ENCODE data around the gene ATP2C1. TPM values are rescaled to one million over a fixed set of nuclear protein-coding genes. Genes with fewer than 3 reads are reported as not detected.

Gene ATP2C1
- total and polyA plus RNA-seq, 4 donors = 41.4 to 126 (median 74.2) TPM

DNA sequence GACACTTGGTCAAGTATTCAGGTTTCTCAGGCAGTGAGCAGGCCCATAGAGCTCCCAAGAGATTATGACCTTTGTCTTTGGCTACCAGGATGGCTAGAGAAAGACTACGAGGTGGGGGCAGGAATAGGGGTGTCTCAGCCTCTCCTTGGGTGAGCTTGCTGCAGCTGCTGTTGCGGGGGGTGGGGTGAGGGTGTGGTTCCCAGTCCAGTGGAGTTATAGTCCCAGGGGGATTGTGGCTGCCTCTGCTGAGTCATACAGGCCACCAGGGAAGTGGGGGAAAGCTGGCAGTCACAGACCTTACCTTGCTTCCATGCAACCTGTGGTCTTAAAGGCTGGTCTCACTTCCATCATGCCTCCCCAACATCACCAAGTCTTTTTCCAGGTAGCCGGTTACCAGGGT, 31.7 kb downstream of the ATP2C1 start:
- no peak overlapping the region for H3K4me3 ChIP-seq
- 95 to 97% methylated on average over 3 of the region's 3 CpGs for WGBS, 2 donors
- no peak overlapping the region for H3K27ac ChIP-seq (ENCODE audit: low read depth in 1 of 2, low read length in 1 of 2)
- TF ChIP-seq, protein P1, sequence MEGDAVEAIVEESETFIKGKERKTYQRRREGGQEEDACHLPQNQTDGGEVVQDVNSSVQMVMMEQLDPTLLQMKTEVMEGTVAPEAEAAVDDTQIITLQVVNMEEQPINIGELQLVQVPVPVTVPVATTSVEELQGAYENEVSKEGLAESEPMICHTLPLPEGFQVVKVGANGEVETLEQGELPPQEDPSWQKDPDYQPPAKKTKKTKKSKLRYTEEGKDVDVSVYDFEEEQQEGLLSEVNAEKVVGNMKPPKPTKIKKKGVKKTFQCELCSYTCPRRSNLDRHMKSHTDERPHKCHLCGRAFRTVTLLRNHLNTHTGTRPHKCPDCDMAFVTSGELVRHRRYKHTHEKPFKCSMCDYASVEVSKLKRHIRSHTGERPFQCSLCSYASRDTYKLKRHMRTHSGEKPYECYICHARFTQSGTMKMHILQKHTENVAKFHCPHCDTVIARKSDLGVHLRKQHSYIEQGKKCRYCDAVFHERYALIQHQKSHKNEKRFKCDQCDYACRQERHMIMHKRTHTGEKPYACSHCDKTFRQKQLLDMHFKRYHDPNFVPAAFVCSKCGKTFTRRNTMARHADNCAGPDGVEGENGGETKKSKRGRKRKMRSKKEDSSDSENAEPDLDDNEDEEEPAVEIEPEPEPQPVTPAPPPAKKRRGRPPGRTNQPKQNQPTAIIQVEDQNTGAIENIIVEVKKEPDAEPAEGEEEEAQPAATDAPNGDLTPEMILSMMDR (IDR thresholded peaks at IDR 0.05; ENCODE audit: control extremely low read depth, extremely low read depth) = no peak
- peaks cover 0 to 4% (median 0%) of the 10 kb centered on the region in 4 donors for H3K9me3 ChIP-seq (ENCODE audit: control insufficient read depth in 4 of 4, insufficient read depth in 3 of 4, low read length in 3 of 4)
- H3K9ac ChIP-seq (ENCODE audit: insufficient read depth in 1 of 2, low read length in 2 of 2) = no peak overlapping the region
- H3K36me3 ChIP-seq (ENCODE audit: control insufficient read depth in 4 of 4, insufficient read depth in 4 of 4, low read length in 4 of 4) = peaks cover 0 to 4% (median under 1%) of the 10 kb centered on the region in 4 donors
- DNase-seq = no peak
- H3K4me1 ChIP-seq (ENCODE audit: control insufficient read depth in 5 of 5, insufficient read depth in 5 of 5, low read length in 5 of 5) = peaks cover 0 to 4% (median 0%) of the 10 kb centered on the region in 5 donors
- H3K27me3 ChIP-seq (ENCODE audit: control insufficient read depth in 3 of 3, insufficient read depth in 3 of 3, low read length in 2 of 3) = no peaks in the 10 kb centered on the region
- no peak for ATAC-seq (ENCODE audit: insufficient read depth, low FRiP score)

- DNase-seq = no peak
- H3K4me3 ChIP-seq = no peak overlapping the region
- no peak for ATAC-seq (ENCODE audit: insufficient read depth, low FRiP score)
- H3K27ac ChIP-seq (ENCODE audit: low read depth in 1 of 2, low read length in 1 of 2) = no peak overlapping the region
- peaks cover 0 to 6% (median 3%) of the 10 kb centered on the region in 4 donors for H3K36me3 ChIP-seq (ENCODE audit: control insufficient read depth in 4 of 4, insufficient read depth in 4 of 4, low read length in 4 of 4)
- H3K9me3 ChIP-seq (ENCODE audit: control insufficient read depth in 4 of 4, insufficient read depth in 3 of 4, low read length in 3 of 4) = peaks cover 0 to 4% (median 0%) of the 10 kb centered on the region in 4 donors
- H3K27me3 ChIP-seq (ENCODE audit: control insufficient read depth in 3 of 3, insufficient read depth in 3 of 3, low read length in 2 of 3) = no peaks in the 10 kb centered on the region
- no peak overlapping the region for H3K9ac ChIP-seq (ENCODE audit: insufficient read depth in 1 of 2, low read length in 2 of 2)
- TF ChIP-seq, protein P1 (IDR thresholded peaks at IDR 0.05; ENCODE audit: control extremely low read depth, extremely low read depth) = no peak
- 80 to 90% methylated on average over 6 of the region's 6 CpGs for WGBS, 2 donors
- peaks cover 0 to 4% (median 0%) of the 10 kb centered on the region in 5 donors for H3K4me1 ChIP-seq (ENCODE audit: control insufficient read depth in 5 of 5, insufficient read depth in 5 of 5, low read length in 5 of 5)
Measured at GRCh38 chr3:130926504-130926903, 32.6 kb downstream of the ATP2C1 start.

GRCh38 chr3:130929804-130930203, 35.9 kb downstream of the ATP2C1 start:
- Histone ChIP-seq H3K36me3 (ENCODE audit: control insufficient read depth in 4 of 4, insufficient read depth in 4 of 4, low read length in 4 of 4) (peaks cover 2 to 11% (median 7%) of the 10 kb centered on the region in 4 donors), H3K27ac (ENCODE audit: low read depth in 1 of 2, low read length in 1 of 2) (no peak overlapping the region), H3K4me1 (ENCODE audit: control insufficient read depth in 5 of 5, insufficient read depth in 5 of 5, low read length in 5 of 5) (peaks cover 0 to 4% (median 0%) of the 10 kb centered on the region in 5 donors), H3K9ac (ENCODE audit: insufficient read depth in 1 of 2, low read length in 2 of 2) (no peak overlapping the region), H3K9me3 (ENCODE audit: control insufficient read depth in 4 of 4, insufficient read depth in 3 of 4, low read length in 3 of 4) (no peaks in the 10 kb centered on the region), H3K4me3 (no peak overlapping the region), H3K27me3 (ENCODE audit: control insufficient read depth in 3 of 3, insufficient read depth in 3 of 3, low read length in 2 of 3) (no peaks in the 10 kb centered on the region)
- 65 to 81% methylated on average over 3 of the region's 3 CpGs for WGBS, 2 donors
- TF ChIP-seq, protein P1 (IDR thresholded peaks at IDR 0.05; ENCODE audit: control extremely low read depth, extremely low read depth) = no peak
- DNase-seq = no peak
- no peak for ATAC-seq (ENCODE audit: insufficient read depth, low FRiP score)

GRCh38 chr3:130932979-130933378, 39.1 kb downstream of the ATP2C1 start:
- no peak overlapping the region for H3K9ac ChIP-seq (ENCODE audit: insufficient read depth in 1 of 2, low read length in 2 of 2)
- no peaks in the 10 kb centered on the region for H3K4me1 ChIP-seq (ENCODE audit: control insufficient read depth in 5 of 5, insufficient read depth in 5 of 5, low read length in 5 of 5)
- no peak for DNase-seq
- ATAC-seq (ENCODE audit: insufficient read depth, low FRiP score) = no peak
- no peak overlapping the region for H3K4me3 ChIP-seq
- no peak overlapping the region for H3K27ac ChIP-seq (ENCODE audit: low read depth in 1 of 2, low read length in 1 of 2)
- TF ChIP-seq, protein P1 (IDR thresholded peaks at IDR 0.05; ENCODE audit: control extremely low read depth, extremely low read depth) = no peak
- no peaks in the 10 kb centered on the region for H3K9me3 ChIP-seq (ENCODE audit: control insufficient read depth in 4 of 4, insufficient read depth in 3 of 4, low read length in 3 of 4)
- 89 to 93% methylated on average over 2 of the region's 2 CpGs for WGBS, 2 donors
- H3K36me3 ChIP-seq (ENCODE audit: control insufficient read depth in 4 of 4, insufficient read depth in 4 of 4, low read length in 4 of 4) = peaks cover 3 to 11% (median 6%) of the 10 kb centered on the region in 4 donors
- H3K27me3 ChIP-seq (ENCODE audit: control insufficient read depth in 3 of 3, insufficient read depth in 3 of 3, low read length in 2 of 3) = no peaks in the 10 kb centered on the region

Measured in lung (tissue), 12 donors.